ENCODE measurements around the gene HAND2. TPM values are rescaled to one million over a fixed set of nuclear protein-coding genes. Genes with fewer than 3 reads are reported as not detected.

HAND2 gene
- 1 to 10 TPM in 1 of 10 donors, under 1 TPM in 6, not detected in 3; 0.15 to 2.5 (median 0.39) TPM for polyA plus RNA-seq (ENCODE audit: insufficient read length in 10 of 10)
- long read RNA-seq, donor 1: 0 reads
- long read RNA-seq, donor 2: 0 reads
- long read RNA-seq, donor 3: 0 reads
- long read RNA-seq, donor 4: 0 reads
- long read RNA-seq, donor 5: 0 reads
- long read RNA-seq, donor 6: 0 reads
- long read RNA-seq, donor 7: 0 reads
- long read RNA-seq, donor 8: 0 reads
- long read RNA-seq, donor 9: 0 reads

GRCh38 chr4:173529477-173530325, at the start of gene HAND2:
Gene HAND2, minus strand, starts transcription at chr4:173530229. Its CDS starts 940 bp downstream, at chr4:173529289.
- peak in 2 of 3 donors; percentile 51 to 90 for DNase-seq

GRCh38 chr4:173578956-173579355, 48.9 kb upstream of the HAND2 start:
- DNase-seq: no peak

GRCh38 chr4:173577963-173578362, 47.9 kb upstream of the HAND2 start:
- DNase-seq: no peak

GRCh38 chr4:173575482-173576152, 45.6 kb upstream of the HAND2 start:
- no peak for DNase-seq

GRCh38 chr4:173573725-173574124, 43.7 kb upstream of the HAND2 start:
- DNase-seq: no peak

GRCh38 chr4:173573286-173573685, 43.3 kb upstream of the HAND2 start:
- peak in 1 of 3 donors; percentile 5 for DNase-seq

- no peak for DNase-seq
Measured at GRCh38 chr4:173572493-173573129, 42.6 kb upstream of the HAND2 start.

- no peak for DNase-seq
Measured at GRCh38 chr4:173571620-173572019, 41.6 kb upstream of the HAND2 start.

GRCh38 chr4:173565281-173565680, 35.3 kb upstream of the HAND2 start:
- peak in 2 of 3 donors; percentile 29 to 35 for DNase-seq

GRCh38 chr4:173564461-173564860, 34.4 kb upstream of the HAND2 start:
- DNase-seq: no peak

GRCh38 chr4:173560896-173561295, 30.9 kb upstream of the HAND2 start:
- DNase-seq: no peak

- DNase-seq: no peak
Measured at GRCh38 chr4:173556398-173557131, 26.5 kb upstream of the HAND2 start.

- DNase-seq: no peak
Measured at GRCh38 chr4:173547889-173548288, 17.9 kb upstream of the HAND2 start.

GRCh38 chr4:173546776-173547175, 16.7 kb upstream of the HAND2 start:
- DNase-seq: no peak

GRCh38 chr4:173545440-173545839, 15.4 kb upstream of the HAND2 start:
- DNase-seq: no peak

- DNase-seq: no peak
Measured at GRCh38 chr4:173543266-173543665, 13.2 kb upstream of the HAND2 start.

GRCh38 chr4:173539986-173540385, 10.0 kb upstream of the HAND2 start:
- DNase-seq: peak in 1 of 3 donors; percentile 25

- DNase-seq: peak in 1 of 3 donors; percentile 72
Measured at GRCh38 chr4:173538909-173539445, 8.9 kb upstream of the HAND2 start.

GRCh38 chr4:173538148-173538908, 8.3 kb upstream of the HAND2 start:
- peak in 1 of 3 donors; percentile 54 for DNase-seq

- peak in 1 of 3 donors; percentile 24 for DNase-seq
Measured at GRCh38 chr4:173537613-173538147, 7.7 kb upstream of the HAND2 start.

Data from muscle of back (tissue), 13 donors.